Muscle of back (tissue), 13 donors: ENCODE results near the gene PDSS1. TPM values are rescaled to one million over a fixed set of nuclear protein-coding genes. Genes with fewer than 3 reads are reported as not detected.
"Not testable (repeated sequence)": the region's sequence is repeated elsewhere in the genome, so short reads cannot be mapped to it uniquely, and the experiment has no call there.

Experiments used
- DNase-seq, 3 donors: peaks; one replicate each; pipeline versions ENCODE4 v3.0.0 to v3.0.0-alpha.2; 2013
- long read RNA-seq, 9 donors: transcript quantifications; one replicate each; lab custom pipeline, GENCODE V29; 2026
- polyA plus RNA-seq, 10 donors: library from polyadenylated mRNA; unstranded; fragments of 120-200 nt; gene quantifications; one replicate each; pipeline ENCODE4 v1.2.1, GENCODE V29; 2013; ENCODE audit not compliant: insufficient read length in 10 of 10

The PDSS1 gene, protein sequence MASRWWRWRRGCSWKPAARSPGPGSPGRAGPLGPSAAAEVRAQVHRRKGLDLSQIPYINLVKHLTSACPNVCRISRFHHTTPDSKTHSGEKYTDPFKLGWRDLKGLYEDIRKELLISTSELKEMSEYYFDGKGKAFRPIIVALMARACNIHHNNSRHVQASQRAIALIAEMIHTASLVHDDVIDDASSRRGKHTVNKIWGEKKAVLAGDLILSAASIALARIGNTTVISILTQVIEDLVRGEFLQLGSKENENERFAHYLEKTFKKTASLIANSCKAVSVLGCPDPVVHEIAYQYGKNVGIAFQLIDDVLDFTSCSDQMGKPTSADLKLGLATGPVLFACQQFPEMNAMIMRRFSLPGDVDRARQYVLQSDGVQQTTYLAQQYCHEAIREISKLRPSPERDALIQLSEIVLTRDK
- polyA plus RNA-seq: 10 to 100 TPM in 2 of 10 donors, 1 to 10 TPM in 8; 6.8 to 13.0 (median 8.2) TPM
- long read RNA-seq, donor 1, partial matches to known transcripts: 0 of 5 reads
- long read RNA-seq, donor 1, other reads (novel, unspliced or antisense): 5 of 5 reads
- long read RNA-seq, donor 2, partial matches to known transcripts: 0 of 2 reads
- long read RNA-seq, donor 2, other reads (novel, unspliced or antisense): 0 of 2 reads
- long read RNA-seq, donor 3: 0 reads
- long read RNA-seq, donor 4, partial matches to known transcripts: 5 of 5 reads
- long read RNA-seq, donor 4, other reads (novel, unspliced or antisense): 0 of 5 reads
- long read RNA-seq, donor 5, partial matches to known transcripts: 0 of 4 reads
- long read RNA-seq, donor 5, other reads (novel, unspliced or antisense): 0 of 4 reads
- long read RNA-seq, donor 6, partial matches to known transcripts: 7 of 8 reads
- long read RNA-seq, donor 6, other reads (novel, unspliced or antisense): 0 of 8 reads
- long read RNA-seq, donor 7, partial matches to known transcripts: 0 of 1 reads
- long read RNA-seq, donor 7, other reads (novel, unspliced or antisense): 0 of 1 reads
- long read RNA-seq, donor 8, partial matches to known transcripts: 0 of 2 reads
- long read RNA-seq, donor 8, other reads (novel, unspliced or antisense): 0 of 2 reads
- long read RNA-seq, donor 9: 0 reads

DNA sequence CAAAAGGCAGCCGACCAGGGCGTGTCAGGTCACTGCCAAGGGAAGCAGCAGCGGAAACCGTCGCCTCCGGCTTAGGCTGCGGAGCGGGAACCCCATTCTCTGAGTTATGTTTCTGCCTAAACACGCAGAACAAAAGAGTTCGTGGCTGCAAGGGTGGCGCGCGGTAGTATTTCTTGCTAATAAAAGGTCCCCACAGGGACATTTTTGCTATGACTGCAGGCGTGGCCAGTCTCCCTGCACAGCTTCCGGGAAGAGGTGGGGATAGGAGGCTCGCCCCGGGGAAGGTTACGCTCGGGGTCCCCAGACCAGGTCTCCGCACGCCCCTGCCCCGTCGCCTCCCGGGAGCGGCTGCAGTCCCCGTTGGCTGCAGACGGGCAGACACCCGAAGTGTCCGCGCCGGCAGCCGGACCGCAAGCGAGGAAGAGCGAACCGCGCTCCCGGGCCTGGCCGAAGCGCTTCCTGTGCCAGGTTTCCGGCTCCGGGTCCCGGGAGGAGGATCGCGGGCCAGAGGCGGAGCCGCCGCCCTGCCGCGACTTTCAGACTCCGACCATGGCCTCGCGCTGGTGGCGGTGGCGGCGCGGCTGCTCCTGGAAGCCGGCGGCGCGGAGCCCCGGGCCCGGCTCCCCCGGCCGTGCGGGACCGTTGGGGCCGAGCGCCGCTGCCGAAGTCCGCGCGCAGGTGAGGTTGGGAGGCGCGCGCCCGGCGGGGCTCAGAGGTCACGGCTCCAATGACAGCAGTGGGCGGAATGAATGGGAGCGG lies at the start of gene PDSS1:
Gene PDSS1 (plus strand): TSS at position 539 of the 759 bp plus-strand sequence. CDS start 11 bp downstream, at position 550.
- DNase-seq: peak; percentile 65 to 94 (median 83)

DNA sequence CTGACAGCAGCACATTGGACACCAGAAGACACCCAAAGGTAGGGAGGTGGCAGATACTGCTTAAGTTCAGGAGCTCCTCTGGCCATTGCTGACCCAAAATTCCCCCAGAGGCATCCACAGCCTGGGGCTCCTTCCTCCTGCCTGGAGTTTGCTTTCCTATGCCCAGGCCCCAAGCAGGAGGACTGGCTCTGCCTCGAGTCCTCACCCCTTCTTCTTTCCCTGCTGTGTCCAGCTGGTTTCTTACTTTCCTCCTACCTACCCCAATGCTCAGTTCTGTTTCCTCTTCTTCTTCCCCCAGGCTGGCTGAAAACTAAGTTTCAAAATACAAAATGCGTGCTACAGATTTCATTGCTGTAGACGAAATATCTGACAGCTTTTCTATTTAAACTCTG lies 49.3 kb upstream of the PDSS1 start:
- DNase-seq: not testable (repeated sequence)

DNA sequence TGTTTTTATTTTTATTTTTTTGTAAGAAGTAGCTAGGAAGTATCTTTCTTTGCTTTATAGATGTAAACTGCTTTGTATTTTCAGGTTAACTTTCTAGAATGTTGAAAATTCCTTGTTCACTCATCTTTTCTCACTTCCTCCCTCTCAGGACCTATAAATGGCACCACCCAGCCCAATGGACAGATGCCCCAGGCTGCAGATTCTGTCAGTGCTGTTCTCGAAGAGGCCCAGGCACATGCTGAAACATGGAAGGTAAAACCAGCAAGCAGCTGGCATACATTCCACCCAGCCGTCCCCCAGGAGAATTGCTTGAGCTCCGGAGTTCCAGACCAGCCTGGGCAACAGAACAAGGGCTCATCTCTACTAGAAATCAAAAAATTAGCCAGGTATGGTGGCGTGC lies 47.1 kb upstream of the PDSS1 start:
- no peak for DNase-seq

DNA sequence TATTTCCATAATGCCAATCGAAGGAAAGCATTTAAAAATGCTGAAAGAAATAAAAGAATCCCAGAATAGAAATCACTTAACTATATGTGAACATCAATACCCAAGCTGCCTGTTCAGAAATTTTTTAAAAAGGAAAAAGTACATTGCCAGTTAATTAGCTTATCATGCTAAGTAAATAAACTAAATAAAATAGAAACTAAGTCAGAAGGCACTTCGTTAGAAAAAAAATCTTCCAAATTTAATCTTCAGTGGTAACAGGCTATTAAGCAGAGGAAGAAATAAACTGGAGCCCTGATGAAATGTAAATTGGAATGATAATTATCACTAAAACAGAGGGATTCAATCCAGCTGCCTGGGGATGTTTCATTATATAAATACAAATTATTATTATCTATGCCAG lies 46.0 kb upstream of the PDSS1 start:
- not testable (repeated sequence) for DNase-seq

DNA sequence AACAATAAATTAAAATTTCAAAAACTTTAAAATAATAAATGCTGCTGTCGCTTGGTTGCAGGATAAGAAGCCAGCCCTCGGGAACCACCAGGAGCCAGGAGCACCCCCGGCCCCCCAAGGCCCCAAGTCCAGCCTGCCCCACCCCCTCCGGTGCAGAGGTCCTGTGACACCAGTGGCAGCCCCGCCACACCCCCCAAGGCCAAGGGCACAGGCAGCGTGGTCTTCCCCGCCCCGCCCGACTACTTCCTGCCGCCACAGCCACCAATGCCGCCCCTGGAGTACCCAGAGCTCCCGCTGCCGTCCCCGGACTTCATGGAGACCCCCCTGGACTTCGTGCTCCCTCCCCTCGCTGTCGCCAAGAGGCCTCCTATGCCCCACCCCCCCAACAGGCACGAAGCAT lies 44.5 kb upstream of the PDSS1 start:
- DNase-seq: no peak

DNA sequence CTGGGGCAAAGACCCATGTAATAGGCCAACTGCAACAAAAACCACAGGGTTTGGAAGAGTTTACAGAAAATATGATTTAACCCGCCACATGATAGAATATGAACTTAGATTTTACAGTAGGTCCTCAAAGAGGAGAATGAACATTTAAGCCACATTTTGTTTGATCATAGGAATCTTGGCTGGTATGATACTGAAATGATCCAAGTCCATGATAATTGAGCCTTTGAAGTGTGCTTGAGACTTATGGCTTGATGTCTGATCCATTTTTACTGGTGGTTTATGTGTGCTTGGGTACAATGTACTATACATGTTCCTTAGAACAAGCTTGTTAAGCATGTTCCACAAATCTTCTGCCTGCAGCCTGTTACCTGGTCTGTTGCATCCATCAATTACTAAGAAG lies 41.8 kb upstream of the PDSS1 start:
- DNase-seq: no peak

DNA sequence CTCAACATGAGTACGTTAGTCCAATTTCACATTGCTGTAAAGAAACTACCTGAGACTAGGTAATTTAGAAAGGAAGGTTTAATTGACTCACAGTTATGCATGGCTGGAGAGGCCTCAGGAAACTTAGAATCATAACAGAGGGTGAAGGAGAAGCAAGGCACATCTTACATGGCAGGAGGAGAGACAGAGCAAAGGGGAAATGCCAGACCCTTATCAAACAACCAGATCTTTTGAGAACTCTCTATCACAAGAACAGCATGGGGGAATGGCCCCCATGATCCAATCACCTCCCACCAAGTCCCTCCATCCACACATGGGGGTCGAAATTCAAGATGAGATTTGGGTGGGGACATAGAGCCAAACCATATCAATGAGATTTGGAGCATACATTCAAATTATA lies 34.6 kb upstream of the PDSS1 start:
- DNase-seq: no peak

DNA sequence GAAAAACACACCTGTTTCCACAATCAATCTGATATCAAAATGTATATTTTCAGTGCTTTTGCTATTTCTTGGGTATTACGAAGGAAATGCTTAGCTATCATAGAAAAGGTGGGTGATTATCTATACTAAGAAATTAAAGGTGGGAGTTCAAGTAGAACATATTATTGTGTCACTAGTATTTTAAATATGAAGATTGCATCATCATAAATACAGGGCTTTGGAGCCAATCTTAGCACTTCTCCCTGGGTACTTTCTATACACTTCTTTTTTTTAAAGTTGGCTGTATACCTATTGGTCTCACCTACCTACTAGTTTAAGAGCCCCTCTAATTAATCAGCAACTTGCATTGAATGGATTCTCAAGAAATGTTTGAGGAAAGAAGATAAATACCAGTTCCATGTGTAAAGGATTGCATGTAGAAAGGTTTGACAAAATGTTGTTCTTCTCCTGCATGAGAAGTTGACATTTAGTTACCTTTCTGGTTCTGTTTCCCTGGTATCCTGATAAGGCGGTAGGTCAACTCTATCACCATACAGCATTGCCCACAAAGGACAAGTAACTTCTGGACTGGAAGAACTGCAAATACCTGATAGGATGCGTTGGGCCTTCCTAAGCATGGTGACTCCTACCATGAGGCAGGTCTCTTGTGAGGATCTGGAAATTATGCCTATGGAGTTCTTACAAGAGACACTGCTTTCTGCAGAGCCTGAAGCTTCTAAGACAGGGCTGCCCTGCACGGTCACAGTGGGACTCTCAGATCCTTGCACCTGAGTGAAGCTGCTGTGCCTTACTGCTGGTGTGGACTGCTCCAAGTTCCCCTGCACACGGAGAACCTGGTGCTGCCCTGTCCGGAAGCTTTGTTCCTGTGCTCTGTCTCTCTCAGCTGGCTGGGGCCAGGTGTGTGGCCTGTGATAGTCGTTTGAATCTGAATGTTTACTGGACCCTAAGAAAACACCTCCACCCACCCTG lies 32.1 kb upstream of the PDSS1 start:
- no peak for DNase-seq

DNA sequence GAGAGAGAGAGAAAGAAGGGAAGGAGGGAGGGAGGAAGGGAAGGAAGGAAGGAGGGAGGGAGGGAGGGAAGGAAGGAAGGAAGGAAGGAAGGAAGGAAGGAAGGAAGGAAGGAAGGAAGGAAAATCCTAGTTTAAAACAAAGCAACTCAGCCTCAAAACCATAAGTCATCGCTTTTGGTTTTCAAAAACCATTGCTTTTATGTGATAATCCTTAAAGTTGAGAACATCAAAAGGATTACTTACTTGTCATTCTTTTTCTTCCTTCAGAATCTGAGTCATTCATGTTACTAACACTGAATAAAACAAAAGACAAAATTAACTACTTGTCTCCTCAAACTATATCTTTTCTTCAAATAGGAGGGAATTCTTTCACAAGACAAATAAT lies 21.6 kb upstream of the PDSS1 start:
- no peak for DNase-seq

DNA sequence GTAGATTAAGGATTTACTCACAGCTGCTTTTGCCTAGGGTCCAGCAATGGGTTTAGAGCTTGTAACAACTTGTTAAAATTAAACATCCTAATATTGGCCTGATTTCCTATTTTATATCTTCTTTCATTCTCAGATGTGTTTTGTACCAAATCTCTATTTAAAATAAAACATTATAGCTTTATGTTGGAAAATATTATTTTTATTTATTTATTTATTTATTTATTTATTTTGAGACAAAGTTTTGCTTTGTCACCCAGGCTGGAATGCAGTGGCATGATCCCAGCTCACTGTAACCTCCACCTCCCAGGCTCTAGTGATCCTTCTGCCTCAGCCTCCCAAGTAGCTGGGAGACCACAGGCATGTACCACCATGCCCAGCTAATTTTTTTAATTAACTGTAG lies 17.9 kb upstream of the PDSS1 start:
- no peak for DNase-seq

DNA sequence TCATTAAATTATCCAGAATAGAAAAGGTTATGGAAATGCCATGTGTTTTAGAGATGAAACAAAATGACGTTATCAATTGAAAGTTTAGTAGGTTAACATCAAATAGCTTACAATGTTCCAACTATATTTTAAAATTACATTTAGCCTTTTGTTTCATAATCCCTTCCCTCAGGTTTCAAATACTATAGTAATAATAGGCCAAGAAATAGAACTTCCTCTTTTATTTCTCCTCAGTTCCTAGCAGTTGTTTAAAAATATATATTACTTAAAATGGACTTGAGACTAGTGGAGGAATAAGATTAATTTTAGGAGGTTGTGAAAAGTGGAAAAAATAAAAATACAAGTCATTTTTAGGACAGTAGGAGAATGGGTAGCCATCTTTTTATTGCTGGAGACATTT lies 16.4 kb upstream of the PDSS1 start:
- DNase-seq: no peak

DNA sequence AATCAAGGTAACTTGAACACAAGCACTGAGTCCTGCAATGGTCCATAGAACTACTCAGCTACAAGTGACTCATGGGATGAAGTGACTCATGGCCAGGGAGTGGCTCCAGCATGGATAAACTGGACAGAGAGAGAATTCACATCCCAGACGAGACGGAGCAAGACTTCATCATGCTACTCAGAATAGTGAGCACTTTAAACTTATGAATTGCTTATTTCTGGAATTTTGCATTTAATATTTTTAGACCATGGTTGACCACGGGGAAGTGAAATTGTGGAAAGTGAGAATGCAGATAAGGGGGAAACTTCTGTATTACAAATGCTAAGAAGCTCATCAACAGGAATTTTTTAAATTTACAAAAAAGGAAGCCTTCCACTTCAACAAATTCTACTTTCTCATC lies 15.5 kb upstream of the PDSS1 start:
- DNase-seq: not testable (repeated sequence)

DNA sequence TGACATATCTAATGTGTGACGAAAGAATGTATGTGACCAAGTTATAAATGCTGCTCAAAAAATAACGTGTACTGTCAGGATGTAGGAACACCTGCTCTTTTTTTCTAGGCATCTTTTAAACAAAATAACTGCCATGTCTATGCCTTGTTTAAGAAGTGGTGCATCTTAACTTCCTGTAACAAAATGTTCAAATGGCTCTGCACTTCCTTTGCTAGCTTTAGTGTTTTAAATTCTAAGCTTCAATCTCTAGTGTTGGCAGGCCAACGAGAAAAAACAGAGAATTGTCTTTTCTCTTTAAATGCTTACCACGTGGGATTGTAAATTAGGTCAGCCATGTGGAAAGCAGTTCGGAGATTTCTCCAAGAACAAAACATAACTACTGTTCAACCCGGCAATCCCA lies 14.6 kb upstream of the PDSS1 start:
- DNase-seq: no peak

DNA sequence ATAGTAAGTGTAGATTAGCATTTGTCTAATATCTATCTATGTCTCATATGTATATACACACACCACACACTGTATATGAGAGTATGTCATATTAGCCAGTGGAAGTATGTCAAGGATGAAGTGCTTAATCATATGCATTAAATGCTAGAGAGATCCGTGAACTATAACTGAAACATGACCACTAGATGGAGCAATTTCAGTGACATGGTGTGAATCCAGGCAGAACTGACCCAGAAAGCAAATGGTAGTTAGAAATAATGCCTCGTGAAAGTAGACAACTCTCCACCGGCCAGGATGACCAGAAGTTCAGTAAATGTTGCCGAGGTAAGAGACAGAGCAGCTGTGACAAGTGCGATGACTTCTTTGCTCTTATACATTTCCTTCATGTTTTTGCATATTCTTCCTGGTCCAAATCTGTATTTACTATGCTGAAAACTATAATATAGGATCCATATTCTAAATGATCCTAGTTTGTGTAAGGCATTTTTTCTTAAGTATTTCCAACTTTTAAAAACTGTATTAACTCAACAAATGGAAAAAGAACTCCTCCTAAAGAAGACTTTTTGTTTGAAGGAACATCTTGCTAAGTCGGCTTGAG lies 12.7 kb upstream of the PDSS1 start:
- DNase-seq: peak; percentile 3 to 28 (median 7)

DNA sequence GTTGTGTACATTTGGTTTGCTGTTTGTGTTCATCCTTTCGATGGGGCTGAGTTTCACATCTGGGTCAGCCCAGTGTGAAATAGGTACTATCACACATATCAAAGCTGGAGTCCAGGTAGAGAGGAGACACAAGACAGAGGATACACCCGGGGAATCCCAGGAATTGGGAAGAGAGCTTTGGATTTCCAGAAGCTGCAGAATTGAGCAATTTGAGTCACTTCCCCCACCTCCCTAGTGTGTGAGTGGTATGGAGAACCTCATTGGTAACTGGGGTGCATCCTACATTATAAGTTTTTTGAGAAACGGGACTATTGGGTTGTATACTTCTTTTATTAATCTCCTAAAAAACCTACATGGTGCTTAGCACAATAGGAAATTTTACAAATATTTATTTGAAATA lies 12.1 kb upstream of the PDSS1 start:
- no peak for DNase-seq

DNA sequence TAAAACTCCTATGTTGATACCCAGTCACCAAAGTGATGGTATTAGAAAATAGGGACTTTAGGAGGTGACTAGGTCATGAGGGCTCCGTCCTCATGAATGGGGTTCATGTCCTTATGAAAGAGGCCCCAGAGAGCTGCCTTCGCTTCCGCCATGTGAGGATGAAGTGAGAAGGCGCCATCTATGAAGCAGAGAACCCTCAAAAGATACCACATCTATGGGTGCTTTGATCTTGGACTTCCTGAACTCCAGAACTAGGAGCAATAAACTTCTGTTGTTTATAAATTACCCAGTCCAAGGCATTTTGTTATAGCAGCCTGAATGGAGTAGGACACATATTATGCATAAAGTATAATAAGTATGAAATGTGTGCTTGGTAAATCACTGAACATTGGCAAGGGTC lies 8.1 kb upstream of the PDSS1 start:
- no peak for DNase-seq

DNA sequence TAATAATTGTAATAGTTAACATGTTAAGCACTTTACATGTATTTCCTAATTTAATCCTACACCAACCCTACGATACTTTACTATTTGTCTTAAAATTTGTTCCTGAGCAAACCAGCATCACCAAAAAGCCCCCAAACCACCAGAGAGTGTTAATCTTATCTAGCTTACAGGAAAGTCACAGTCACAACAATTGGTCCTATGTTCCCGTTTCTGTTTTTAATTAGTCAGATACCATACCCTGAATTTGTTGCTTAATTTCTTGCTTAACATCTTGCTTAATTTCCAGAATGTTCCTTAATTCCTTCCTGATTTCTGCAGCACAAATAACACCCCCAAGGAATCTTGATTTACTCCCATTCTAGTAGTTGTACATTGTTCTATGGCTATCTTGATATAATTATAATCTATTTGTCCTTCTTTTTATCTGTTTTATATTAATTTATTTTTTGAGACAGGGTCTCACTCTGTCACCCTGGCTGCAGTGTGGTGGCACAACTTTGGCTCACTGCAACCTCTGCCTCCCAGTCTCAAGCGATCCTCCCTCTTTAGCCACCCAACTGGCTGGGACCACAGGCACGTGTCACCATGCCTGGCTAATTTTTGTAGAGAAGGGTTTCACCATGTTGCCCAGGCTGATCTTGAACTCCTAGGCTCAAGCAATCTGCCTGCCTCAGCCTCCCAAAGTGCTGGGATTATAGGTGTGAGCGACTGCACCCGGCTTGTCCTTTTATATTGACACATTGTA lies 6.6 kb upstream of the PDSS1 start:
- no peak for DNase-seq

DNA sequence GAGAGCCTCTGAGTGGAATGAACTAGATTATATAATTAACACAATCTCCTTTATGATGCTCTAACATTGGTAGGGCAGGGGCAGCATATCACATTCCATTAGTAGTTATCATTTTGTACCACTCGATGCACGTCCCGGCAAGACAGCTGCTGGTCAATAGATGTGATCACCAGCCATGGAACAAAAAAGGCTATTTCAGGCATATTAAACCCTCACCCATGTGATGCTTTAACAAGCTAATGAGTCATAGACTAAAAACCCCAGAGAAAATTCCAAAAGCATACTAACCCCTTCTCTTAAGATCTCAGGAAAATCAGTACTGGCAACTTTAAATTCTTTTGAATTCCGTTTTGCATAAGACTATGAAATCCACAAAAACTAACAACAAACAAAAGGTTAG lies 3.0 kb upstream of the PDSS1 start:
- DNase-seq: not testable (repeated sequence)

DNA sequence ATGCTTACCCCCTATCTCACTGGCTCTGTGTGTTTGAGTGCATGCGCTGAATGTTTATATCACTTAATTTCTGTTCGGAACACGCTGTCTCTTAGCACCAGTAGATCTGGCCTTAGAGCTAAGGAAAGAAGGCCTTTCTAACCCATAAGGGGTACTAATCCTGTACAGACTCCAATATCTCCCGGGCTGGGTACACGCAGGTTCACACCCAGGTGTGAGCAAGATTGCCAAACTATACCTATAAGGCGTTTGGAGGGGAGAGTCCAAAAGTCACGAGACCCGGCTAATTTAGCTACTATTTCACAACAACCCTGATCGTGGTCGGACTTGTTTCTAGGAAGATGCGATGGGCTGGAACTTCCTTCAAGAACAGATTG lies 727 bp upstream of the PDSS1 start:
- DNase-seq: no peak
